Iris pigment epithelial cell (primary cell): ENCODE measurements around the gene TXNL4A.

Source experiments
- DNase-seq: peaks from one replicate; pipeline ENCODE4 v3.0.0-alpha.2; 2011; ENCODE audit warnings: low read depth

Gene TXNL4A

DNA sequence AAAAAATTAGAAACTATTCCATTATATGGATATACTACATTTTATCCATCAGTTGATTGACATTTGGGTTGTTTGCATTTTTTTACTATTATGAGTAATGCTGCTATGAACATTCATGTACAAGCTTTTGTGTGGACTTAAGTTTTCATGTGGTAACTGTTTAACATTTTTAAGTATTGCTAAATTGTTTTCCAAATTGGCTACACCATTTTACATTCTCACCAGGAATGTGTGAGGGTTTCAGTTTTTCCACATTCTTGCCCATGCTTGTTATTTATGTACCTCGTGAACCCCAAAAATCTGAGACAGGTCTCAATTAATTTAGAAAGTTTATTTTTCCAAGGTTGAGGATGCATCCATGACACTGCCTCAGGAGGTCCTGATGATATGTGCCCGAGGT is 3.1 kb upstream of the TXNL4A start:
- DNase-seq: peak; percentile 22

- no peak for DNase-seq
Observed at GRCh38 chr18:79989195-79989497, 783 bp upstream of the TXNL4A start.

DNA sequence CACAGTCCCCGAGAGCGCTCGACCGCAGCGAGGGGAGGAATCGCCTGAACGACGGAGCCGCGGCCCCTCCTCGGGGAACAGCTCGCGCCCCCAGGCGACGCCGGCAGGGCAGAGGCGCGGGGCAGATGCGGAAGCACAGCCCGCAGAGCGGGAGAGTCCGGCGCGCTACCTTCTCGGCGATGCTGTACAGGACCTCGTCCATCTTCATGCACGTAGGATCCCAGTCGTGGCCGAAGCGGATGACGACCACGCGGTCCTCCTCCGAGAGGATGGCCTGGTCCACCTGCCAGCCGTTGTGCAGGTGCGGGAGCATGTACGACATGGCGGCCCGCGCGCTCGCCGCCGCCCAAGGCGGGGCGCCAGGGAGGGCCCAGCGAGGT is 302 bp downstream of the TXNL4A start:
- peak; percentile 37 for DNase-seq

DNA sequence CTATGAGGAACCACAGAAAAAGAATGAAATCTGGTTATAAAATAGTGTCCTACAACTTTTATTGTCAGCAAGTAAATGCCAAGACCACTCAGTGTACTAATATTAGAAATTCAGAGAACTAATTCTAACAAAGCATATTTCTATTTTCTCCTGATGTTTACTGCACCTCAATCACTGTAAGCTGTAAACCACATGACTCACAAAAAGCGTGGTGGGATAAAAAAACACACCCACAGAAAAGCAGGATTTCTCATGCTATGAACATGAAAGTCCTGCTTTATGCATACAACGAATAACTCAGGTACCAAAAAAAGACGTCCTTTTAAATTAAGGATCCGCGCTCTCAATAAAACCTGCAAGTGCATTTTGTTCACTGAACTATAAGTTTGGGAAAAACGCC is 797 bp downstream of the TXNL4A start:
- DNase-seq: peak; percentile 48

GRCh38 chr18:79986726-79987125 is 1.6 kb downstream of the TXNL4A start:
- DNase-seq: no peak

GRCh38 chr18:79985172-79985571 is 3.2 kb downstream of the TXNL4A start:
- no peak for DNase-seq

GRCh38 chr18:79983793-79984192 is 4.6 kb downstream of the TXNL4A start:
- DNase-seq: no peak

DNA sequence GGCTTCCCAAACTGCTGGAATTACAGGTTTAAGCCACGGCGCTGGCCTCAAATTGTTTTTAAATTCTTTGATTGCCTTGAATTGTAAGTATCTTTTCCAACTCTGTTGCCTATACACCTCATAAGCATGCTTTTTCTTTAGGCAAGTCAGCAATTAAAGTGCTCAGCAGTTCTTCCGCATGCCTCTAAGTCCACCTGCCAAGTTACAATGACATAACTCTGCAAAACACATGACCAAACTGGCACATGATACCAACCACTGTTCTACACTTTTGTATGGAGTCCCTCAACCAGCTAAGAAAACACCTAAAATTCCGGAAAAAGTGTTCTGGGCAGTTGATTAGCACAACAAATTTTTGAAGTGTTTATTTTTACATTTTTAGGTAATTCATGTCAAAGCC is 5.1 kb downstream of the TXNL4A start:
- DNase-seq: no peak

DNA sequence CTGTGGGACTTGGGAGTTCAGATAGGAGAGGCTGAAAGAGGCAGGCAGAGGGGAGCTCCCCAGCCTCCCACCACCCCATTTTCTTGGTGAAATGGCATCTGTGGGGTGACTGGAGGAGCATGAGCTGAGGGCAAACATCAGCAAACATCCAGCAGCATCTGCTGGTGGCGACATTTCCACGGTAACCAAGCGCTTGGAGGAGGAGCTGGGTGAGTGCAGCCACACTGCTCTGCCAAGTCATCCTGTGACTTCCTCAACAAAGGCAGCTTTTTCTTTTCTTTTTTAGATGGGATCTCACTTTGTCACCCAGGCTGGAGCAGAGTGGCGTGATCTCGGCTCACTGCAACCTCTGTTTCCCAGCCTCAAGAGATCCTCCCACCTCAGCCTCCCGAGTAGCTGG is 5.6 kb downstream of the TXNL4A start:
- peak; percentile 61 for DNase-seq

GRCh38 chr18:79980585-79980984 is 7.8 kb downstream of the TXNL4A start:
- DNase-seq: no peak

- DNase-seq: no peak
Observed at GRCh38 chr18:79979843-79980242, 8.5 kb downstream of the TXNL4A start.

DNA sequence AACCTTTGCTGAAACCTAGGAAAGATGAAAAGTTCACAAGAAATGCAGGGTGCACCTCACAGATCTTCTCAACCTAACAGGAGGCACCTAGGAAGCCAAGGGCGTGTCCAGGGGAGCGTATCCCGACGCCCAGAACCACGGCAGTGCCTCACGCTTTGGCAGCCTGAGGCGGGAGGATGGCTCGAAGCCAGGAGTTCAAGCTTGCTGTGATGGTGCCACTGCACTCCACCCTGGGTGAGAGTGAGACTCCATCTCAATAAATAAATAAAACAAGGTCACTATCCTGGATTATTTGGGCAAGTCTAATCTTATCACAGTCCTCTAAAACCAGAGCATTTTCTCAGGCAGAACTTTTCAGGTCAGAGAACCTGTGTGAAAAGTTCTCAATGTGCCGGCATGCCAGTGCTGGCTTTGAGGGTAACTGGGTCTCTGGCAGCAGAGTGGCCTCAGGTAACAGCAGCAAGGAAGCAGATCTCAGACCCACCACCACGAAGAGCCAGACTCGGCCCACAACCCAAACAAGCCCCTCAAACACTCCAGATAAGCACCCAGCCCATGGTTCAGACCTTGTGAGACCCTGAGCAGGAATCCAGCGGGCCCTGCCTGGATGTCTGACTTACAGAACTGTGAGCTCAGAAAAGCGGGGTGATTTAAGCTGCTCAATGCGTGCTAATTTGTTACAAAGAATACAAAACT is 12.2 kb downstream of the TXNL4A start:
- DNase-seq: no peak

DNA sequence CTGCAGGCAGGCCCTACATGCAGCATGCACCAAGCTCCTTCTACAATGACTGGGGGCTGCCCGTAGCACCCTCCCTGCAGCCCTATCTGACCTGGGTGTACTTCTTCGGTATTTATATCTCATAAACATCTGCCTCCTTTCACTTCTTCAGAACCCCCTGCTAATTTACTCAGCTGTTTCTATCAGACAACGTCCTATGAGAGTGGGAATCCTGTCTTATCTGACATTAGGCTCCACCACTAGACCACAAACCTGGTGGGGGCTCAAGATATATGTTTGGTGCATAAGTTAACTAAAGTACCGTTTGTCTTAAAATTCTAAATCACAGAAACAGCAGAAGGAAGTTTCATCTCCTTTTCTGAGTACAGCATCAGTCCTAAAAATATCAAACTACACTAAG is 13.3 kb downstream of the TXNL4A start:
- no peak for DNase-seq

GRCh38 chr18:79974025-79974654 is 14.2 kb downstream of the TXNL4A start:
- no peak for DNase-seq

GRCh38 chr18:79973517-79973916 is 14.8 kb downstream of the TXNL4A start:
- no peak for DNase-seq

DNA sequence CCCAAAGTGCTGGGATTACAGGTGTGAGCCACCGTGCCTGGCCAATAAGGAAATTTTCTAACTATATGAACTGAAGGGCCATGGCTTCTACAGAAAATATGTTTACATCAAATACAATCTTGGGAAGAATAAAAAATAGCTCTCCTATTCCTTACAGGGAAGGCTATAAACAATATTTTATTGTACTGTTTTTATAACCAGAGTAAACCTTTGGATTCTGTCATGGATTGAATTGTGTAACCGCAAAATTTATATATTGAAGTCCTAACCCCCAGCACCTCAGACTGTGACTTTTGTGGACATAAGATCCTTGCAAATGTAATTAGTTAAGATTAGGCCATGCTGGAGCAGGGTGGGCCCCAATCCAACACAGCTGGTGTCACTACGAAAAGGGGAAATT is 15.6 kb downstream of the TXNL4A start:
- DNase-seq: no peak

GRCh38 chr18:79971986-79972385 is 16.4 kb downstream of the TXNL4A start:
- DNase-seq: no peak

GRCh38 chr18:79971211-79971952 is 17.0 kb downstream of the TXNL4A start:
- DNase-seq: no peak

DNA sequence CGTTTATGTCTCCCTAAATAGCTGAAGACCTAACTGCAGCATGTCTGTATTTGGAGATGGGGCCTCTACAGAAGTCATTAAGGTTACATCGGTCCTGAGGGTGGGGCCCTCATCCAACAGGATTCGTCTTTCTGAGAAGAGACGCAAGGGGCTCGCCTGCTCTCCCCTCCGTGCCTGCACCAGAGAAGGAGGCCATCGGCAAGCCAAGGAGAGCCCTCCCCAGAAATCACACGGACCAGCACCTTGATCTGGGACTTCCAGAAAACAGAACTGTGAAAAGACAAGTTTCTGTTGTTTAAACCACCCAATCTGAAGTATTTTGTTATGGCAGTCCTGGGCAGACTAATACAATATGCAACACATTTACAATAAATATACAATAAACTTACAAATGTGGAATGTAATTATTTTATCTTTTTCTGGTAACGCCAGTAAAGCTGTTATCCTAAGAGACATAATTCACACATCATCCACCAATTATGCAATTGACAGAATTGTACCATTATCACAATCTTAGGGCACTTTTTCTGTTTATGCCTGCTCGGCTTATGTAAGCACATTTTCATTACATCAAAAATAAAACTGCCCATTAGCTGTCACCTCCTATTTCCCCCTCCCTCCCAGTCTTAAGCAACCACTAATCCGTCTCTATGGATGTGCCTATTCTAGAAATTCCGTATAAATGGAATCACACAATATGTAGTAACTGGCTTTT is 17.8 kb downstream of the TXNL4A start:
- no peak for DNase-seq

DNA sequence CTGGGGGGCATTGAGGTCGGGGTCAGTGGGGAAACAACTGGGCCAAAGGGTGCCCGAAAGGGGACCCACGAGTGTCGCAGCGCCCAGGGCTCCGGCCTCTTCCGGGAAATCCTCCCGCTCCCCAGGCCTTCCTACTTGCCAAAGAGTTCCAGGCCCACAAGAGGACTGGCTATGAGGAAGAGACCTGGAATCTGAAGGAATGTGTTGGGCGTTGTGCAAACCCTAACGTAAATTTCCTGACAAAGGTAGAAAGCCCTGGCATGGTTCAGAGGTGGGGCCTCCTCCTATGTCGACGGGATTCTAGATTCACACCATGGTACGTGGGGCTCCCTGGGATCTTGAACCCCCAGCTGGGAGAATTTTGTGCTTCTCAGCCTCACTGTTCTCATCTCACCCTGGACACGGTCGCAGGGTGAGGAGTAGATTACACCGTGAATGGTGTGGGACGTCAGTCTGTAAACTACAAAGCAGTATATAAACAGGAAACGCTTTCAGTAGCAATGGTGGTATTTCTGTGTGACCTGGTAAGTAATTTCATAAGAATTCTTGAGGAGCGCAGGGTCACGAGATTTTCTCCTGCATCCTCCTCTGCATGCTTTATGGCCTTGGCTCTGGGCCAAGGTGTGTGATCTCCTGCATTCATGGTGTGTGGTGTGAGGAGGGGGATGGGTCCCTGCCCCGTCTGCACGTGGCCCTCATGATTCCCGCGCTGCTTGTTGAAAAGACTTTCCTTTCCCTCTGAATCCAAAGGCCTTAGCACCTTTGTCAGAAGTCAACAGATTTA is 23.1 kb downstream of the TXNL4A start:
- peak; percentile 91 for DNase-seq

GRCh38 chr18:79964330-79965118 is 23.8 kb downstream of the TXNL4A start, which contains the start of gene HSBP1L1:
TSS of gene HSBP1L1 (plus strand) at chr18:79964643. CDS start at chr18:79964736, 93 bp downstream.
- DNase-seq: peak; percentile 37
